HG03520 (cell line): ENCODE data around the gene EFTUD2.

Source experiments
- ATAC-seq: cut with Tn5 transposase; IDR thresholded peaks from one replicate; pipeline ENCODE4 v1.9.1; 2021; ENCODE audit warnings: mild to moderate bottlenecking, moderate library complexity; ENCODE audit not compliant: unreplicated experiment

Gene EFTUD2

DNA sequence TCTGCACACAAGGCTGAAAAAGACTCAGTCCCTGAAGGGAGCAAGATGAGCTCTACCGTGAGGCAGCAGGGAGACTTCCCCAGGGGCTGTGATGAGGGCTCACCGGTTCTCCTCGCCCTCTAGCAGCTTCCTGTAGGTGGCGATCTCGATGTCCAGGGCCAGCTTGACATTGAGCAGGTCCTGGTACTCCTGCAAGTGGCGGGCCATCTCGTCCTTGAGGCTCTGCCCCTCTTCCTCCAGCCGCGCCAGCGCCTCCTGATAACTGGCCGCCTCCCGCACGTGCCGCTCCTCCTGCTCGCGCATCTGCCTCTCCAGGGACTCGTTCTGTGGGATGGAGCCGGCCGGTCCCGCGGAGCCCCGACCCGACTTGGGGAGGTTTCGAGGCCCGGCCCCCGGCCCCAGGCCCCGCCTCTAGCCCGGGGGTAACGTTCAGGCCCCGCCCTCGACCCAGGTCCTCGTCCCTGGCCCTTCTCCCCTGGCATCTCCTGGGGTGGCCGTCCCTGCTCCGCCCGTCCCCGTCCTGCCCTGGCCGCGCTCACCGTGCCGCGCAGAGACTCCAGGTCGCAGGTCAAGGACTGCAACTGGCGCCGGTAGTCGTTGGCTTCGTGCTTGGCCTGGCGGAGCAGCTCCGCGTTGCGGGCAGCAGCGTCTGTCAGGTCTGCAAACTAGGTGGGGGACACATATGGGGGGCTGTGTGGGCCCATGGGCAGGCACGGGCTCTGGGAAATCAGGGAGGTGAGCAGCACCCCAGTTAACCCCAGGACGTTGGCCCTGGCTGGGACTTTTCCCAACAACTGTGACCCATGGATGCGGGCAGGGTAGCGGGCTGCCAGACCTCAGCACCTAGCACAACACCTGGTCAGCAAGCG, 12.1 kb upstream of the EFTUD2 start:
- no peak for ATAC-seq

DNA sequence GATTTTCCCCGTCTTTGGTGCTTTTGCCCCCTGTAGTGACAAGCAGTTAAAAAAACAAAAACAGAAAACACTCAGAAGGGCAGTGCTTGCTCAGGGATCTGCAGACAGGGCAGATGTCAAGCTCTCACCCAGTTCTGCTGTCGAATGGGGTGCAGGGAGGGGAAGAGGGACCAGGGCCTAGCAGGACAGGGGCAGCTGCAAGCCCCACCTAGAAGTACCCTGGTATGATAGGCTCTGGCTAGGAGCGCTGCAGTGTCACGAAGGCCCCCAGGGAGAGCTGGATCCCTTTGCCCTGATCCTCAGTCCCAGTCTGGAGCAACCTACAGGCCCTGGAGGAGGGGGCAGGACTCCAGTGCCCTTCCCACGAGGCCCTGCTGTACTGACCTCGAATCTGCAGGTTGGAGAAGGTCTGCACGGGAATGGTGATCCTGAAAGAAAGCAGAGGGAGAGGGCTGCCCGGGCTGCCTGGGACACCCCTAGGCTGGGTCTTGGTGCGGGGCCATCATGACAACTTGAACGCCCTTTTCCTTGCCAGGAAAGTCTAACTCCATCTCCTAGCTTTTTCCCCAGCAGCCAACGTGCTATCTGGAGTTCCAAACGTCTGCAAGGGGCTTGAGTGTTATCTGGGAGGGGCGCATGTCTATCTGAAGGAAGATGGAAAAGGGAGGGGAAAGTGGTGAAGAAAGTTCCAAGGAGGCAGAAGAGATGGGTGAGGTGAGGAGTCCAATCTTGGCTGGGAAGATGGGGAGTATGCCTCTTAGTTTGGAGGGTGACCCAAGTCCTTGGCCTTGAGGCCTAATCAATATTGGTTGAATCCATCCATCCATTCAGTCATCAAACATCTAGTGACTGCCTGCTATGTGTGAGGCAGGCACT, 11.2 kb upstream of the EFTUD2 start:
- ATAC-seq, result no peak

DNA sequence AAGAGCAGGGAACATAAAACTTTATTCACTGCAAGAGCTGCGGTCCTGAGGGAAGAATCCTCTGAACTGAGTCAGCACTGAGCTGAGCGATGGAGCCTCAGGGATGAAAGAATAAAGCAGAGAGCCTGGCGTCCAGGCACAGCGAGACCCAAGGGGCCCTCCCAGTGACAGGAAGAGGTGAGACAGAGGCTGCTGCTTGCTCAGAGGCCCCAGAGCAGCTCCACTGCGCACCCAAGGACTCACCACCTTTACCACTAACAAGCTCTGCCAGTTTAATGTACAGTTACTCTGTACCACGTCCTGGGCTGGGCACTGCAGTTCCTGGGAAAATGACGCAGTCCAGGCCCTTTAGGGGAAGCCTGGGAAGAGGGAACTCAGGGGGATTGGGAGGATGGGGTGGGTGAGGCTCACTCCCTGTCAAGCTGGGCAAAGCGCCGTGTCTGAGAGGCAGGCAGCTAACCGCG, 10.5 kb upstream of the EFTUD2 start:
- no peak for ATAC-seq

DNA sequence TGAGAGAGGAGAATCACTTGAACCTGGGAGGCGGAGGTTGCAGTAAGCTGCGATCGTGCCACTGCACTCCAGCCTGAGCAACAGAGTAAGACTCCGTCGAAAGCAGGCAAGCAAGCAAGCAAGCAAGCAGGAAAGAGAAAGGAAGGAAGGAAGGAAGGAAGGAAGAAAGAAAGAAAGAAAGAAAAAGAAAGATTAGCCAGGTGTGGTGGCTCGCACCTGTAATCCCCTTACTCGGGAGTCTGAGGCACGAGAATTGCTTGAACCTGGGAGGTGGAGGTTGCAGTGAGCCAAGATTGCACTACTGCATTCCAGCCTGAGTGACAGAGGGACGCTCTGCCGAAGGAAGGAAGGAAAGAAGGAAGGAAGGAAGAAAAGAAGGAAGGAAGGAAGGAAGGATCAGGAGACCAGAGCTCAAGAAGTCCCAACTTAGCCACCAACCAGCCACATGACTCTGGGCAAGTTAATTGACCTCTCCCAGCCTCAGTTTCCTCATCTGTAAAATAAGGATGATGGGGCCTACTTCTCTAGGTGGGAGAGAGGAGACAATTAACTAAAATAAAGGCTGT, 9.6 kb upstream of the EFTUD2 start:
- ATAC-seq, result no peak

DNA sequence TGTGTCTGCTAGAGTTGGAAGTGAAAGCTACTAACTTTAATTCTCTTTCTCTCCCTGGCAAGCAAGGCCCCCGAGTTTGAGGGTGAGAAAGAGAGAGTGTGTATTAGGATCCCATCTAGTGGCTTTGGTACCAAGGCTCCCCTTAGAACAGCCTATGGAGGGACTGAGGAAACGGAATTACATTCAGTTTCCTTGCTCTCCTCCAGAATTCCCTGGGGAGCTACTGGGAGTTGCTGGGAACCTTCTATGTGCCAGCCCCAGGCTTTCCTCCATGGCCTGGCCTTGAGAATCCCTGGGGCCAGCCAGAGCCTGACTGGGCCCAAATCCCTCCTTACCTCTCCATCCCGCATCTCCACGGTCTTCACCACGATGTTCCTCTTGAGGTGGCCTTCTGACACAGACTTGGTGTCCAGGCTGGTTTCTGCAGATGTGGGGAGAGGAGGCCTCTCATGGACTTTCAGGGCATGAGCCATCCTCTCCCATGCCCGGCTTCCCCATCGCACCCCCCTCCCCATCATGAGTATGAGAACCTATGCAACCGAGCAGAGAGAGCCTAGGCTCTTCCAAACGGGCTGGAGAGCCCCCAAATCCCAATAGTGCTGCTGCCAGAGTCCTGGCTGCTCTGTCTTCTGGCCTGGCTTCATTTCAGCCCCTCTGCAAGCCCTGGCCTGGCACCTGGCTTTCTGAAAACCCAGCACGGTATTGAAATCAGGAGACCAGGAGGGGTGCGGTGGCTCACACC, 8.7 kb upstream of the EFTUD2 start:
- ATAC-seq, result no peak

DNA sequence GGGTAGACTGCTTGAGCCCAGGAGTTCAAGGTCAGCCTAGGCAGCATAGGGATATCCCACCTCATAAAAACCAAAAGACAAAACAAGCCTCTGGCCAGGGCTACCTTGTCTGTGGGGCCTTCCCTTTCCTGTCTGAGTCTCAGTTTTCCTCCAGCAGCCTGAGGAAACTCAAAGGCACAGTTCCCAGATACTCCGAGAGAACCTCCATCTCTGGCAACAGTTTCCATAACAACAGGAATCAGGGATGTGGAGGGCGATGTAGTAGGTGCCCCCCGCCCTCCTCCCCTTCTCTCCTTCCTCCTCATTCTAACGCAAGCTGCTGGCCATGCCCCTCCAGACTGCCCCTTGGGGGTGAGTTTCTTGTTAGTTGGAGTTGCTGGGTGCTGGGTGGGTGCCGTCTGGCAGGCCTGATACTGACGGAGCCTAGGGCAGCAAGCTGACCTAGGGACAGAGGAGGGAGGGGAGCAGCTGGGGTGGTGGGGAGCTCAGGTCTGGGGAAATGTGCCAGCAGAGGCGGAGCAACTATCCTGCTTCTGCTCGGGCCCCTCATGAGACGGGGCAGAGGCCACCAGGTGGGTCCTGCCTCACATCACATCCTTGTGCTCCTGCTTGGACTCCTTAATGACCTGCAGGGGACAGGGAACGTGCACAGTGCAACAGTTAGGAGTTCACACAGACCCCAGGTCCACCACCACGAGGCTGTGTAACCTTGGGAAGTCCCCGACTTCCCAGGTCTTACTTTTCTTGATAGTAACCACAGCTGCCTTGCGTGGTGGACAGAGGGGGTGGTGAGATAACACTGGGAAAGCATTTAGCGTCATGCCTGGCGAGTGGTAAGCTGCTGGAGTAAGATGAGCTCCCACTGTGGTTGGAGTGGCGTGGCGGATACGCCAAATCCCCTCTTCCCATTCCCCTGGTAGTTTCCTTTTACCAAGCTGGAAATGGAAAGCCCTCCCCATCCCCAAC, 7.8 kb upstream of the EFTUD2 start:
- ATAC-seq, result no peak

DNA sequence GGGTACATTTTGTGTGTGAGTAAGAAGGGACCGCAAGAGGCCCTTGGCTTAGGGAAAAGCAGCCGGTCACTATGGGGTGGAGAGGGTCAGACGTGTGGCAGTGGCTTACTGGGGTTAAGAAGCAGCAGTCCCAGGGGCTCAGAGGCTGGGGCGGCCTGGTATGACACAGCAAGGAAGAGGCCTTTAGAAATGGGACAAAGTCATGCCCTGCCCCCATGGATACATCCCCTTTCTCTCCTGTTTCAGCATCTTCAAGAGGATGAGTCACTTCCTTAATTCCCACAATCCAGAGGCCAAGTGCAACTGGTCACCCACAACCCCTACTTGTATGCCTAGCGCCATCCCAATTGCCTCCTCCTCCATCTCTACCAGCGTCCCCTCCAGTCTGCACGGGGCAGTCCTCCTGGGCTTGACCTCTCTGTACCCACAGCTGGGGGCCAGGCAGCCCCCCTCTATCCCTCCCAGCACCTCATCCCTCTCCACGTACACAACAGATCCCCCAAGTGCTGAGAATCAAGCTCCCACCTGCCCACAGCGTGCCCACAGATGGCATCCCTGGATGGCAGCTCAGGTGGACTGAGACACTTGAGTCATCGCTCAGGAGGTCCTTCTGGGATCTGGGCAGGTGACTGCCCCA, 6.9 kb upstream of the EFTUD2 start:
- no peak for ATAC-seq

DNA sequence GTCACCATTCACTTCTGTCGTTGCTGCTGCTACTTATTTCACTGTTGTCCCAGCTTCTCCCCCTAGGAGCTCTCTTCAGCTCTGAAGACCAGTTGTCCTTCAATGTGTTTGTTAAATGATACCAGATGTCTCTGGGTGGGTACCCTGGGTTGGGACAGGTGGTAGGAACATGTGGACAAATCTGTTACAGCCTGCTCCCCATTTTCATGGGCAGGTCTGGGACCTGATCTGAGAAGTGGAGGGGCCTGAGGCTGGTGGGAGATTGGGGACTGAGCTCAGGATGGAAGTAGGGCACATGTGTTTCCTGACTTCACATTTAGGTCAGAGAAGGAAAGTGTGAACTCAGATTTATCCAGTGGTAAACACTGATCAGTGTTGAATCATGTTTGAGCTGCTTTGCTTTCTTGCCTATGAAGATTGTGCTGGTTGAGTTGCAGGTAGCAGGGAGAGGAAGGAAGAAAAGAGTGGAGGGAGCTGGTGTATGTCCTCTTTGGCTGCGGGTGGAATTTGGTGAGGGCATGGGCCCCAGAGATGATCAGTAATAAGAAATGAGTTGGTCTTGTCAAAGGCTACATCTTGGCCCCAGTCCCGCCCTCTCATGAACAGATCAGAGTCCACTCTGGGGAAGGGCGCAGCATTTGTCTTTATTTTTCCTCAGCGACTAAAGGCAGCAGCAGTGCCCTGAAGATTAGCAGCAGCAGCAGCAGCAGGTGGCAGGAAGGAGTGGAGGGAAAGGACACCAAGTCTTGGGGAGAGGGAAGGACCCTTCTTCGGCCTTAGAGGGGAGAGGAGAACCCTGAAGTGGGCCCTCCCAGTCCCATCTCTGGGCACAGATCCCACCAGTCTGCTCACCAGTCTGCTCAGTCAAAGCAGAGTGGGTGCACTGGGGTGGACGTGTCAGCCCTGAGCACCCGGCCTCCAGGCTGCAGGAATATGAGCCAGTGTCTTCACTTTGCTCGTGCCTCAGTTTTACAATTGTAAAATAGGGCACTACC, 6.1 kb upstream of the EFTUD2 start:
- no peak for ATAC-seq

DNA sequence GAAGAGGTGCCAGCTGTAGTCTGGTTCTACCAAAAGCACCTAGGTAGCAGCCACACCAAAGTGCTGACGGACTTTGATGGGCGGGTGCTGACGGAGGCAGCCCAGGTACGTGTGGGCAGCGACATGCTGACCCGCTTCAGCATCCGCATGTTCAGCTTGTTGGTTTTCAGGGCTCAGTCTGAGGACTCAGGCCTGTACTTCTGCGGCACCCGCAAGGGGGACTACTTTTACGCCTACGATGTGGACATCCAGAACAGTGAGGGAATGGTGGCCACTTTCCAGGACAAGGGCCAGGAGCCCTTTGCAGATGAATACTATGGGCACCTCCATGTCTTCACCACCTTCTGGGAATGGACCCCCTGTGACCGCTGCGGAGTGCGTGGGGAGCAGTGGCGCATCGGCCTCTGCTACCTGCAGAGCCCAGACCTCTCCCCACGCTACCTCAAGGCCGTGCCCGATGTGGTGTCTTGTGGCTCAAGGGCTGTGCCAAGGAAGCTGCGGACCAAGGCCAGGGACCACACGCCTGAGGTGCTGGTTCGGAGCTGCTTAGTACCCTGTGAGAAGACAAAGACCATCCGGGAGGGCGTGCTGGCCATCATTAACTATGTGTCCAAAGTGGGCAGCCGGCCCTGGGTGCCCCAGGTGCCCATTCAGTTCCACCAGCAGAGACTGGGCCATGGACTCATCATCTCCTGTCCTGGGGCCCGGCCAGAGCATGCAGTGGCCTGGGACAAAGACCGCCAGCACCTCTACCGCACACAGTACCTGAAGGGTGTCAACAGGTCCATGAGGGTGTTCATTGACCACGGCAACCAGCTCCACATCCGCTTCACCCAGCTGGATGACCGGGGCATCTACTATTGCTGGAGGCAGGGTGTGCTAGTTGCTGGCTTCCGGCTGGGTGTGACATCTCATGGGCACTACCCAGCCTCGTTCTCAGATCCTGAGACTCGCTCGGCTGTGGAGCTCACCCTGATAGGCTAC, 5.0 kb upstream of the EFTUD2 start:
- no peak for ATAC-seq

DNA sequence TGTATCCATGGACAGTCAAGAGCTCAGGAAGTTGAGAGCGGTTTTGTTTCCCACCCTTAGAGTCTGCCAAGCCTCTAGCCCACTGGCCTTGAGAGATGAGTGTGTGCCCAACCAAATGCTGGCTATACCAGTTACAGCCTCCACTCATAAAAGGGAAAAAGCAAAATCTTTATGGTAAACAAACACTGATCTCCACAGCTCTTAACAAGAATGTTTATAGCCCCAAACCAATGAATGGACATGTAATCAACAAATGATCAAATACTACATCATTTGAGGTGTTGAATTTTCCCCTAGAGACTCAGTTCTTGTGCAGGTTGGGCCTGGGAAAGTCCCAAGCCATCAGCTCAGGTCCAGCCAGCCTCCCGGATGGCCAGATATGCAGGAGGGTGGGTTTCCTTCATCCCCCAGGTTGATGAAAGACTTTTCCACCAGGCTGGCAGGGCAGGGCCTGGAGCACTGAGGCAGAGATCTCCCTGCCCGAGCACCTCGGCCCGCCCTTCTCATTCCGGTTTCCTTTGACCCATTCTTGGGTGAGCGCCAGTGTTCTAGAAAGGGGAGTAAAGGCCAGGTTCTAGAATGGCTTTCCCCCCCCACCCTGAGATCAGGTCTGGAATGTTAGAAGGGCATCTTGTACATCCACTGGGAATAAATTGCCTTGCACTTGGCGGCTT, 3.9 kb upstream of the EFTUD2 start:
- ATAC-seq, result no peak

DNA sequence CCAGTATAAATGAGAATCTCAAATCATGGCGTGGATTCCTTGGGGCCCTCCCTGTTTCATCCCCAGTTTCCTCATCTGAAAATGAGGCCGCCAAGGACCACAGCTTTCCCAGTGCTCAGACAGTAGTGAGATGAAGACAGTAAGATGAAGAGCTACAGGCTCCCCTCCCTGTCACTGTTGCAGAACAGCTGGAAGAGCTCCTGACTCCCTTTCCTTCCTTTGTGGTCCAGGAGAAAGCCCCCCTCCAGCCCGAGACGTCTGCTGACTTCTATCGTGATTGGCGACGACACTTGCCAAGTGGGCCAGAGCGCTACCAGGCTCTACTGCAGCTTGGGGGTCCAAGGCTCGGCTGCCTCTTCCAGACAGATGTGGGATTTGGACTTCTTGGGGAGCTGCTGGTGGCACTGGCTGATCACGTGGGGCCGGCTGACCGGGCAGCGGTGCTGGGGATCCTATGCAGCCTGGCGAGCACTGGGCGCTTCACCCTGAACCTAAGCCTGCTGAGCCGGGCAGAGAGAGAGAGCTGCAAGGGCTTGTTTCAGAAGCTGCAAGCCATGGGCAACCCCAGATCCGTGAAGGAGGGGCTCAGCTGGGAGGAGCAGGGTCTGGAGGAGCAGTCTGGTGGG, 3.0 kb upstream of the EFTUD2 start:
- ATAC-seq, result no peak

DNA sequence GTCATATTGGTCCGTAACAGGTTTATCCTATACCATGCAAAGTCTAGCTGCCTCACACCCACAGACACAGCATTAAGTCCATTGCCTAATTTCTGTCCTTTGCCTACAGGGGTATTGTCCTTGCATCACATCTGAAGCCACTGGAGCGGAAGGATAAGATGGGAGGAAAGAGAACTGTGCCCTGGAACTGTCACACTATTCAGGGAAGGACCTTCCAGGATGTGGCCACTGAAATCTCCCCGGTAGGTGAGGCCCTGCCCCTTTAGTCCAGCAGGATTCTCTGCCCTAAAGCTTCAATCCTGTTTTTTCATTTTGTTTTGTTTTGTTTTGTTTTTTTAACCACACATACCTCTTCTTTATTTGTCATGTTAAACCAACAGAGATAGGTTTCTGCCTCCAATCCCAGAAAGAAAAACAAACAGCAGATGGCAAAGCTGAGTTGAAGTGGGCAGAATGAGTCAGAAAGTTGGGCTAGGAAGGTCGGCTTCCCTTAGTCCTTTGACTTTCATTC, 2.2 kb upstream of the EFTUD2 start:
- ATAC-seq, result no peak

DNA sequence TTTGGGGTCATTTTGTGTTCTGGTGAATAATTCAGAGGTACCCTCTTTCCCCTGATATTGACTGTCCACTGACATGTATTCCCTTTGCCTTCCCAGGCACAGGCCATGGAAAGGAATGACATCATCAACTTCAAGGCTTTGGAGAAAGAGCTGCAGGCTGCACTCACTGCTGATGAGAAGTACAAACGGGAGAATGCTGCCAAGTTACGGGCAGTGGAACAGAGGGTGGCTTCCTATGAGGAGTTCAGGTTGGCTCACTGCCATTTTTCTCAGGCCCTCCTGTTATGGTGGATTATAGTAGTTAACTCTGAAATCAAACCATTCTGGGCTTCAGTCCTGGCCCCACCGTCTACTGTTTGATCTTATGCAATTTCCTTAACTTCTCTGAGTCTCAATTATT, 1.6 kb upstream of the EFTUD2 start:
- no peak for ATAC-seq

DNA sequence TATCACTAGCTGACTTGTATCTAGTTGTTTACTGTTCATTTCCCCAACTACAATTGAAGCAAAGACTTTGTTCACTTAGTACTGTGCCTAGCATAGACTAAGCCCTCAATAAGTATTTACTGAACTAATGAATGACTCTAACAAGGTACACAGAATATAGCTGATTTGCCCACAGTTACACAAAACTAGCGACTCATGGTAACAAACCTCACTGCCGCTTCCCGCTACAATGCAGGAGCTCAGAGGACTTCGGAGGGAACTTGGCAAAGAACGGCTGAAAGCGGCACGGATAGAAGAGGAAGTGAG, 524 bp downstream of the EFTUD2 start:
- ATAC-seq, result no peak

DNA sequence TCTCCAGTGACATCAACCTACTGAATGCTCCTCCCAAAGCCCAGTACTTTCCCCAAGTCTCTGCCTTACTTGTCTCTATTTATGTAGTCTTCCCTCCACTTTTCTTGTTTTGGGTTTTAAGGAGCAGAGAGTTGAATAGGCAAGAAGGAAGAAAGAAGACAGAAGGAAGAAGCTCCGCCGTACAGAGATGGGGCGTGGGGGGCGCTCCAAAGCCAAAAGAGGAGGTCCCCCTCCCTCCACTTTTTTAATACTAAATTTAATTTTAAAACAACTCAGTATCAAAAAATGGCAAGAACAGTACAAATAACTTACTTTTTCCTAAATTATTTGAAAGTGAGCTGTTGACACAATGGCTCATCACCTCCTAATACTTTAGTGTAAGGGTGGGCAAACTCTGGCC, 4.6 kb downstream of the EFTUD2 start:
- no peak for ATAC-seq

DNA sequence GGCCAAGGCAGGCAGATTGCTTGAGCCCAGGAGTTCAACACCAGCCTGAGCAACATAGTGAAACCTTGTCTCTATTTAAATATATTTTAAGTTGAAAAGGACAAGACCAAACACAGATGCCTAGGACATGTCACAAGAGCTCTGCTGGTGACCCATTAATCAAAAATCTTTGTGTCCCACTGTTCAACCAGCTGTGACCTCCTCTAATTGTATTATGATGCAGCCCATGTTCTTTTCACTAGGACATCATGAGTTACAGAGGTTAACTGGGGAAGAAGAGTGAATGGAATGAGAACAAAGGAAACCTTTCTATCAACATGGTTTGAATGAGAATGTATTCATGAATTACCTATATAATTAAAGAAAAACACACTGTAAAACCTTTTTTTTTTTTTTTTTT, 7.0 kb downstream of the EFTUD2 start:
- no peak for ATAC-seq
